AML-193 (cell line): ENCODE results near the gene NIPBL.
"Not testable (repeated sequence)": the region's sequence is repeated elsewhere in the genome, so short reads cannot be mapped to it uniquely, and the experiment has no call there.

Source experiments
- DNase-seq, 2 experiments: peaks; one replicate each; lab custom pipeline; 2025; lab: John Stamatoyannopoulos, UW

NIPBL gene

DNA sequence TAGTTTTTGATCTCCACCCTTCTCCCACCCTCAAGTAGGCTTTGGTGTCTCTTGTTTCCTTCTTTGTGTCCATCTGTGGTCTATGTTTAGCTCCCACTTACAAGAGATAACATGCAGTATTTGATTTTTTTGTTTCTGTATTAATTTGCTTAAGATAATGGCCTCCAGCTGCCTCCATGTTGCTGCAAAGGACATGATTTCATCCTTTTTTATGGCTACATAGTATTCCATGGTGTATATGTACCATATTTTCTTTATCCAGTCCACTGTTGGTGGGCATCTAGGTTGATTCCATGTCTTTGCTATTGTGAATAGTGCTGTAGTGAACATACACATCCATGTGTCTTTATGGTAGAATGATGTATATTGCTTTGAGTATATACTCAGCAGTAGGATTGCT is 24.5 kb downstream of the NIPBL start:
- DNase-seq, result not testable (repeated sequence)

- DNase-seq, result no peak
Measured at GRCh38 chr5:36901856-36902255, 25.3 kb downstream of the NIPBL start.

- no peak for DNase-seq
Measured at GRCh38 chr5:36902353-36902752, 25.8 kb downstream of the NIPBL start.

GRCh38 chr5:36904677-36905076 is 28.1 kb downstream of the NIPBL start:
- no peak for DNase-seq

GRCh38 chr5:36908544-36909260 is 32.1 kb downstream of the NIPBL start:
- no peak for DNase-seq

GRCh38 chr5:36915653-36916052 is 39.1 kb downstream of the NIPBL start:
- no peak for DNase-seq

- not testable (repeated sequence) for DNase-seq
Measured at GRCh38 chr5:36916614-36917013, 40.0 kb downstream of the NIPBL start.

DNA sequence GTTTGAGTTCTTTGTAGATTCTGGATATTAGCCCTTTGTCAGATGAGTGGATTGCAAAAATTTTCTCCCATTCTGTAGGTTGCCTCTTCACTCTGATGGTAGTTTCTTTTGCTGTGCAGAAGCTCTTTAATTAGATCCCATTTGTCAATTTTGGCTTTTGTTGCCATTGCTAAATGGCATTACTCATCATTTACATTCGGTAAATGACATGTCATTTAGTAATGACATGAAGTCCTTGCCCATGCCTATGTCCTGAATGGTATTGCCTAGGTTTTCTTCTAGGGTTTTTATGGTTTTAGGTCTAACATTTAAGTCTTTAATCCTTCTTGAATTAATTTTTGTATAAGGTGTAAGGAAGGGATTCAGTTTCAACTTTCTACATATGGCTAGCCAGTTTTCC is 40.8 kb downstream of the NIPBL start:
- DNase-seq, result not testable (repeated sequence)

DNA sequence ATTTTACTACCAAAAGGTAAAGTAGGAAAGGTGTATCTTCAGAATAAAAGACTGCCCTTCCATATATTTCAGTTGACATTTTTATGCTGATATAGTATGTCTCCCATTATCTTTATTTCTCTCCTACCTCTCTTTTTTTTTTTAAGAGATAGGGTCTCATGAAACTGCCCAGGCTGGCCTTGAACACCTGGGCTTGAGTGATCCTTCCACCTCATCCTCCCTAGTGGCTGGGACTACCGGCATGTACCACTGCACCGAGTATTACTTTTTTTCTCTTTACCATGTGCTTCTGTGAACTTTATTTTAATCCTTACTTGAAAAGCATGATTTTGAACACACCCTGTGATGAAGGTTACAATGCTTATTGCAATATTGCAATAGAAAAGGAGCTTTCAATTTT is 42.7 kb downstream of the NIPBL start:
- DNase-seq, result no peak

DNA sequence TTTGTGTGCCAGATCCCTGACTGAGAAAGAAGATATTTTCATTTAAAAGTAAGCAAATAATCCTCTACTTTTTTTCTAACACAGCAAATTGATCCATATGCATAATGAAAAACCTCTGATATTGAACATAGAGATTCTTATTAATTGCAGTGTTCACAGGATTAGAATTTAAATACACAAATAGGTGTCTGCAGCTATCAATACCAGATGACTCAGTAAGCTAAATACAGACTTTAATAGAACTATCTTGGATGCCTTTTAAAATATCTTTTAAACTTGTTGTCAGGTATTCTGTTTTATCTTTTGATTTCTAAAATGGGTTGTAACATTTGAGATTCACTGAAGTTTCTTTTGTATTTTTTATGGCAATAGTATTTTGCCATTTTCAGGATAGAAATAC is 43.1 kb downstream of the NIPBL start:
- DNase-seq, result no peak

GRCh38 chr5:36928947-36929346 is 52.4 kb downstream of the NIPBL start:
- no peak for DNase-seq

DNA sequence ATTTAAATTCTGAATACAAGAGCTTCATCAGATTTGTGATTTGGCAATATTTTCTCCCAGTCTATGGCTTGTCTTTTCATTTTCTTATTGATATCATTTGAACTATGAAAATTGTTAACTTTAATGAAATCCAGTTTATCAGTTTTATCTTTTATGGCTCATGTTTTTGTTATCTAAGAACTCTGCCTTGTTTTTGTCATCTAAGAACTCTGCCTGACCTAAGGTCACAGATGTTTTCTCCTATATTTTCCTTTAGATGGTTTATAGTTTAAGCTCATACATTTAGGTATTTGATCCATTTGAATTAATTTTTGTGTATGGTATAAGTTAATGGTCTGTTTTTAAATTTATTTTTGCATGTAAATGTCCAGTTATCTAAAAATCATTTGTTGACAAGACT is 52.9 kb downstream of the NIPBL start:
- DNase-seq, result no peak

GRCh38 chr5:36932056-36932455 is 55.5 kb downstream of the NIPBL start:
- DNase-seq, result no peak

GRCh38 chr5:36932699-36933098 is 56.1 kb downstream of the NIPBL start:
- DNase-seq, result no peak

DNA sequence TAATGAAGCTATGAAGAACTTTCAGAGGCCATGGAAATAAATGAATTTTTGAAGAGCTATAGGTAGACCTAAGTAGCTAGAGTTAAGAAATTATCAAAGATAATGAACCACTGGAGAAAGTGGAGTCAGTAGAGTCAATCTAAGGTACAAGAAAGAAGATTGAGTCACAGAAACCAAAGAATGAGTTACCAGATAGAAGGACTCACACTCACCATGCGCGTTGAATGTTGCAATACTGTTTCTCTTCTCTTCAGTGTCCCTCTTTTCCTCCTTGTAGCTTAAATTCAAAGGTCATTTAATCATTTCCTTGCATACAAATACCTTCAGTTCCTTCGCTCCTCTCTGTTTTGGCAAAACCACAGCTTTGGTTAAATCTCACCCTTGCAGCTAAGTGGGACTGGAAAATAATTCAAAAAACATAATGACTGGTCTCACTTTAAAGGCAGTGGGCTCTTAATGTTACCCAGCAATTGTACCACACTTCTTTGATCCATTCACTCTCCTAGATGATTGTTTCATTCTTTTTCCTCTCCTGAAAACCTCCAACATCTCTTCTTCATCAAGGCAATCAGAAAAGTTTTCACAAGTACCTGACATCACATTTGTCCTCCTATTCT is 58.3 kb downstream of the NIPBL start:
- no peak for DNase-seq

- no peak for DNase-seq
Measured at GRCh38 chr5:36935805-36936204, 59.2 kb downstream of the NIPBL start.

- DNase-seq, result no peak
Measured at GRCh38 chr5:36936309-36936708, 59.7 kb downstream of the NIPBL start.

- no peak for DNase-seq
Measured at GRCh38 chr5:36938129-36938528, 61.6 kb downstream of the NIPBL start.

GRCh38 chr5:36939969-36940858 is 63.6 kb downstream of the NIPBL start:
- no peak for DNase-seq

GRCh38 chr5:36943584-36943983 is 67.0 kb downstream of the NIPBL start:
- no peak for DNase-seq

GRCh38 chr5:36944024-36944423 is 67.5 kb downstream of the NIPBL start:
- DNase-seq, result no peak

- peak; percentile 68 to 76 for DNase-seq
Measured at GRCh38 chr5:36944607-36945225, 68.1 kb downstream of the NIPBL start.
